ENCODE data around the gene NHERF2.
"Not testable (repeated sequence)": the region's sequence is repeated elsewhere in the genome, so short reads cannot be mapped to it uniquely, and the experiment has no call there.

The NHERF2 gene

GRCh38 chr16:2028146-2028545 lies 1.4 kb downstream of the NHERF2 start:
- DNase-seq (ENCODE audit: low read depth) = no peak

GRCh38 chr16:2028620-2029220 lies 2.0 kb downstream of the NHERF2 start:
- DNase-seq (ENCODE audit: low read depth) = no peak

GRCh38 chr16:2029350-2029749 lies 2.6 kb downstream of the NHERF2 start:
- no peak for DNase-seq (ENCODE audit: low read depth)

GRCh38 chr16:2030036-2030435 lies 3.3 kb downstream of the NHERF2 start:
- no peak for DNase-seq (ENCODE audit: low read depth)

GRCh38 chr16:2031081-2031577 lies 4.4 kb downstream of the NHERF2 start:
- DNase-seq (ENCODE audit: low read depth) = no peak

GRCh38 chr16:2032285-2033056 lies 5.8 kb downstream of the NHERF2 start:
- DNase-seq (ENCODE audit: low read depth) = no peak

- DNase-seq (ENCODE audit: low read depth) = no peak
Measured at GRCh38 chr16:2033057-2033908, 6.6 kb downstream of the NHERF2 start.

- not testable (repeated sequence) for DNase-seq (ENCODE audit: low read depth)
Measured at GRCh38 chr16:2033909-2034695, 7.4 kb downstream of the NHERF2 start.

- DNase-seq (ENCODE audit: low read depth) = no peak
Measured at GRCh38 chr16:2034696-2035430, 8.2 kb downstream of the NHERF2 start.

GRCh38 chr16:2035431-2036199 lies 8.9 kb downstream of the NHERF2 start:
- no peak for DNase-seq (ENCODE audit: low read depth)

GRCh38 chr16:2036200-2036966 lies 9.7 kb downstream of the NHERF2 start:
- DNase-seq (ENCODE audit: low read depth) = no peak

- DNase-seq (ENCODE audit: low read depth) = no peak
Measured at GRCh38 chr16:2037115-2037514, 10.4 kb downstream of the NHERF2 start.

- no peak for DNase-seq (ENCODE audit: low read depth)
Measured at GRCh38 chr16:2037647-2038381, 11.1 kb downstream of the NHERF2 start.

- no peak for DNase-seq (ENCODE audit: low read depth)
Measured at GRCh38 chr16:2038382-2039231, 11.9 kb downstream of the NHERF2 start.

GRCh38 chr16:2039274-2040031 lies 12.8 kb downstream of the NHERF2 start:
- DNase-seq (ENCODE audit: low read depth) = no peak

GRCh38 chr16:2040041-2040786 lies 13.5 kb downstream of the NHERF2 start:
- DNase-seq (ENCODE audit: low read depth) = no peak

Data from stimulated activated CD8-positive, alpha-beta memory T cell treated with anti-CD3 and anti-CD28 coated beads, Interleukin-15, amount 100 ng/mL, for 24 hours (primary cell).